Fibroblast of pulmonary artery (primary cell): ENCODE data around the gene C20orf141.

Source experiments
- DNase-seq: peaks from one replicate; pipeline ENCODE4 v3.0.0-alpha.2; 2010; ENCODE audit warnings: low read depth
- H3K4me3 ChIP-seq: replicated peaks from 2 replicates; pipeline ENCODE4 v1.5.1; 2011; ENCODE audit warnings: low read depth, mild to moderate bottlenecking, control low read depth, low read length, moderate library complexity
- CTCF ChIP-seq: IDR thresholded peaks from 2 replicates; pipeline ENCODE4 v1.5.1; 2011; ENCODE audit warnings: mild to moderate bottlenecking, control low read depth, low read length, inconsistent platforms; ENCODE audit errors: missing control alignments

The C20orf141 gene

DNA sequence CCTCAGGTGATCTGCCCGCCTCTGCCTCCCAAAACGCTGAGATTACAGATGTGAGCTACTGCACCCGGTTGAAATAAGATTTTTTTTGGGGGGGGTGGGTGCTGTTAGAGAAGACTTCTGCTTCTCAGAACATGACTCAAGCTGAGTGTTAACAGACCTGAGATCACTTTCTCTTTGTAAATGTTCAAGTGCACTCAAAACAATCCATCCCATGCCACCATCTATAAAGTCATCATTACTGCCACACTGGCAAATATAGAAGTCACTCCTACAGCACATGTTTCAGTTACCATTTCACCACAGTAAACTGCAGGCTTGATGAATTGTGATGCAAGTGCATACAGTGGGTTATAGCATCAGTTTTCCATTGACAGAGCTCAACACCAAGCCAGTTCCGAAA, 34.7 kb downstream of the C20orf141 start:
- TF ChIP-seq CTCF, result no peak
- no peak for DNase-seq
- no peak overlapping the region for H3K4me3 ChIP-seq

DNA sequence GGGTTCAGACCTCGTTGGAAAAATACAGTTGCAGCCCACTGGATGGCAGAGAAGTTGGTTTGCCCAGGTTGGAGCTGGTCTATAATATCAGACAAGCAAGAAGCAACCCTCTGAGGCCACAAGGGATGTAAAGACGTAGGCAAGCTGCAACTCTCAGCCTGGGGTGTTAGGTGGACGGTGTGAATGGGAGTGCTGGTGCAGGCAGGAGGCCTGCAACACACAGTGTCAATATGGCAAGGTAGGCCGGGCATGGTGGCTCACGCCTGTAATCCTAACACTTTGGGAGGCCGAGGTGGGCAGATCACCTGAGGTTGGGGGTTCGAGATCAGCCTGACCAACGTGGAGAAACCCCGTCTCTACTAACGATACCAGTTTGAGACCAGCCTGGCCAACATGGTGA, 36.3 kb downstream of the C20orf141 start:
- no peak overlapping the region for H3K4me3 ChIP-seq
- TF ChIP-seq CTCF, result no peak
- DNase-seq, result no peak

GRCh38 chr20:2858591-2858990, 43.8 kb downstream of the C20orf141 start:
- no peak for DNase-seq
- TF ChIP-seq CTCF, result no peak
- no peak overlapping the region for H3K4me3 ChIP-seq

DNA sequence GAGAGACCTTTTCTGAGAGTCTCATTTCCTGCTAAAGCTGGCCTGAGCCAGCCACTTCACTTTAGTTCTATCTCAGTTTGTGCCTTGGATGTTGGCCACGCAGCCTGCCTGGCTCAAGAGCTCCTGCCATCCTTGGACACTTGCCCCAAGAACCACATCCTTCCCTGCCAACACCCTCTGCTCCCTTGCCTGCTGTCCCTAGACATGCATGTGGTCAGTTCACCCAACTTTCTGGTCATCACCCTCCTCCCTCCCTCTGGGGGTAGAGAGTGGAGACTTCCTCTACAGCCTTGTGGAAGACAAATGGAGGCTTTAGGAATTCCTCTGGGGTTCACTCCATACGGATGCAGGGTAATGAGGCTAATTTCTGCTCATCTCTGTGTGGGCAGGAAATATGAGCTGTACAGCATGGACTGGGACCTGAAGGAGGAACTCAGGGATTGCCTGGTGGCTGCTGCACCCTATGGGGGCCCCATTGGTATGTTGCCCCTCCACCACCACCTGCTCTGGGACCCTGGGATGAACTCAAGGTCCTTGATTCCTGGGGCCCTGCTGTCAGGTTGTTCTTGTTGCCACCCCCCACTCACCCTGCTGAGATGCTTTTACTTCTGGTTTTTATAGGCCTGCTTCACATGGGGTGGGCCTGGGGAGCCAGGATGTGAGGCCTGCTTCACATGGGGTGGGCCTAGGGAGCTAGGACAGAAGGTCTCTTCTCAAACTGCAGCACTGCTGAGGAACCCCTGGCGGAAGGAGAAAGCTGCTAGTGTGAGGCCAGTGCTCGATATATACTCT, 44.7 kb downstream of the C20orf141 start:
- peak; percentile 33 for DNase-seq
- TF ChIP-seq CTCF, result no peak

DNA sequence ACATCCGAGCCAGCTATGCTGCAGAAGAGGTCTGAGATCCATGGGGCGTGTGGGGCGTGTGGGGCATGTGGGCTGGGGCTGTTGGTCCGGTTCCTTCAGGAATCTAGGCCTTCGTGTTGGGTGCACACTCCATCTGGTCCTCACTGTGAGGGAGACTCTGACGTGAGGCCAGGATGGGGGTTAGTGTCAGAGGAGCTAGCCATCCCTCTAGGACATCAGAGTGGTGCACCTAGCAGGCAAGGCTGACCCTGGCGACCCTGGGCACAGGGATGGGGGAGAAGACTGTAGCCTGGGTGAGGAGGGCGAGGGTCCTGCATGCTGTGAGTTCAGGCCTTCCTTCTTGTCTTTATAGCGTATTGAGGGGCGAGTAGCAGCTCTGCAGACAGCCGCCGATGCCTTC, 49.8 kb downstream of the C20orf141 start:
- no peak for TF ChIP-seq CTCF
- no peak for DNase-seq
- H3K4me3 ChIP-seq, result no peak overlapping the region

More for the DNA sequence above, 44.7 kb downstream of the C20orf141 start:
- no peak overlapping the region for H3K4me3 ChIP-seq

DNA sequence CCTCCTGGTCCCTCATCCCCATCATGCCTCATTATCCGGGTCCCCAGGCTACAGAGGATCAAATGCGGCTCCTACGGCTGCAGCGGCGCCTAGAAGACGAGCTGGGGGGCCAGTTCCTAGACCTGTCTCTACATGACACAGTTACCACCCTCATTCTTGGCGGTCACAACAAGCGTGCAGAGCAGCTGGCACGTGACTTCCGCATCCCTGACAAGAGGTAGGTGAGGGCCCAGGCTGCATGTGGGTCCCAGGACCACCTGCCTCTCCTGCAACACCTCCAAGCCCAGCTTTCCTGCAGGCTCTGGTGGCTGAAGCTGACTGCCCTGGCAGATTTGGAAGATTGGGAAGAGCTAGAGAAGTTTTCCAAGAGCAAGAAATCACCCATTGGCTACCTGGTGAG, 50.3 kb downstream of the C20orf141 start:
- no peak for DNase-seq
- no peak for TF ChIP-seq CTCF
- no peak overlapping the region for H3K4me3 ChIP-seq
